Measurements from ENCODE around the gene RGS9.

GRCh38 chr17:65109543-65109942 lies 27.6 kb upstream of the RGS9 start:
- TF ChIP-seq, protein P1, sequence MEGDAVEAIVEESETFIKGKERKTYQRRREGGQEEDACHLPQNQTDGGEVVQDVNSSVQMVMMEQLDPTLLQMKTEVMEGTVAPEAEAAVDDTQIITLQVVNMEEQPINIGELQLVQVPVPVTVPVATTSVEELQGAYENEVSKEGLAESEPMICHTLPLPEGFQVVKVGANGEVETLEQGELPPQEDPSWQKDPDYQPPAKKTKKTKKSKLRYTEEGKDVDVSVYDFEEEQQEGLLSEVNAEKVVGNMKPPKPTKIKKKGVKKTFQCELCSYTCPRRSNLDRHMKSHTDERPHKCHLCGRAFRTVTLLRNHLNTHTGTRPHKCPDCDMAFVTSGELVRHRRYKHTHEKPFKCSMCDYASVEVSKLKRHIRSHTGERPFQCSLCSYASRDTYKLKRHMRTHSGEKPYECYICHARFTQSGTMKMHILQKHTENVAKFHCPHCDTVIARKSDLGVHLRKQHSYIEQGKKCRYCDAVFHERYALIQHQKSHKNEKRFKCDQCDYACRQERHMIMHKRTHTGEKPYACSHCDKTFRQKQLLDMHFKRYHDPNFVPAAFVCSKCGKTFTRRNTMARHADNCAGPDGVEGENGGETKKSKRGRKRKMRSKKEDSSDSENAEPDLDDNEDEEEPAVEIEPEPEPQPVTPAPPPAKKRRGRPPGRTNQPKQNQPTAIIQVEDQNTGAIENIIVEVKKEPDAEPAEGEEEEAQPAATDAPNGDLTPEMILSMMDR (IDR thresholded peaks at IDR 0.05; ENCODE audit: low read length), result no peak
- no peak for TF ChIP-seq EZH2 (optimal IDR thresholded peaks at IDR 0.05; ENCODE audit: low read depth, low read length)
- TF ChIP-seq EZH2phosphoT487 (IDR thresholded peaks at IDR 0.05; ENCODE audit: low read length), result no peak

Data from MM.1S (cell line).